Neural progenitor cell (in vitro differentiated cells): ENCODE measurements around the gene TMEM52.

Source experiments
- CTCF ChIP-seq: fragments of 200-600 bp; sonication (generic); IDR thresholded peaks from 2 replicates; pipeline ENCODE4 v1.5.1; 2017; ENCODE audit warnings: antibody characterized with exemption, mild to moderate bottlenecking
- EZH2 ChIP-seq: fragments of 200-600 bp; sonication (generic); IDR thresholded peaks from 2 replicates; pipeline ENCODE4 v1.6.1; 2017; ENCODE audit warnings: antibody characterized with exemption, mild to moderate bottlenecking, moderate library complexity

GRCh38 chr1:1927751-1928150 lies 8.7 kb upstream of the TMEM52 start:
- TF ChIP-seq CTCF (no peak), EZH2 (no peak)
